Measurements from ENCODE around the gene IL36G. TPM values are rescaled to one million over a fixed set of nuclear protein-coding genes. Genes with fewer than 3 reads are reported as not detected.

The IL36G gene
- total RNA-seq, 2 experiments from 2014 or later: not detected

- DNase-seq (no peak), ATAC-seq (ENCODE audit: poor library complexity) (no peak)
- H3K4me1 Mint-ChIP-seq (ENCODE audit: low read depth): peaks cover 19% of the 10 kb centered on the region
- H3K9me3 Mint-ChIP-seq: no peaks in the 10 kb centered on the region
- no peak overlapping the region for H3K27ac ChIP-seq (ENCODE audit: low read depth in 1 of 2, low read length in 2 of 2)
- H3K27me3 Mint-ChIP-seq: peaks cover 7% of the 10 kb centered on the region
- no peaks in the 10 kb centered on the region for H3K9me3 ChIP-seq (ENCODE audit: control insufficient read depth in 1 of 2, insufficient read depth in 1 of 2, low read length in 2 of 2)
- H3K27ac Mint-ChIP-seq: no peak overlapping the region
- no peak overlapping the region for H3K4me3 Mint-ChIP-seq
- ChIA-PET POLR2A (no interaction called here), CTCF (no interaction called here)
- H3K4me1 ChIP-seq (ENCODE audit: insufficient read depth, low read length): peaks cover 7% of the 10 kb centered on the region
- no peaks in the 10 kb centered on the region for H3K36me3 ChIP-seq (ENCODE audit: insufficient read depth, low read length)
- no peaks in the 10 kb centered on the region for H3K36me3 Mint-ChIP-seq (ENCODE audit: low read depth)
- no peak overlapping the region for H3K4me3 ChIP-seq (ENCODE audit: low read length)
- H3K27me3 ChIP-seq (ENCODE audit: control insufficient read depth in 1 of 2, insufficient read depth in 2 of 2, low read length in 2 of 2): no peaks in the 10 kb centered on the region
- TF ChIP-seq CTCF (IDR thresholded peaks at IDR 0.05): no peak
- intact Hi-C loops (cut with DNase I, micrococcal nuclease): no loop called here
Observed at GRCh38 chr2:113014067-113014466, 36.3 kb downstream of the IL36G start.

GRCh38 chr2:113015042-113015441 is 37.2 kb downstream of the IL36G start:
- no peak for ATAC-seq (ENCODE audit: poor library complexity)
- Histone ChIP-seq H3K4me3 (ENCODE audit: low read length) (no peak overlapping the region), H3K36me3 (ENCODE audit: insufficient read depth, low read length) (no peaks in the 10 kb centered on the region), H3K9me3 (ENCODE audit: control insufficient read depth in 1 of 2, insufficient read depth in 1 of 2, low read length in 2 of 2) (no peaks in the 10 kb centered on the region), H3K27me3 (ENCODE audit: control insufficient read depth in 1 of 2, insufficient read depth in 2 of 2, low read length in 2 of 2) (no peaks in the 10 kb centered on the region), H3K27ac (ENCODE audit: low read depth in 1 of 2, low read length in 2 of 2) (no peak overlapping the region), H3K4me1 (ENCODE audit: insufficient read depth, low read length) (peaks cover 7% of the 10 kb centered on the region)
- Mint-ChIP-seq H3K9me3 (no peaks in the 10 kb centered on the region), H3K4me3 (no peak overlapping the region), H3K4me1 (ENCODE audit: low read depth) (peaks cover 19% of the 10 kb centered on the region), H3K36me3 (ENCODE audit: low read depth) (no peaks in the 10 kb centered on the region), H3K27me3 (peaks cover 7% of the 10 kb centered on the region), H3K27ac (no peak overlapping the region)
- ChIA-PET POLR2A (interaction anchor here (1.5 kb wide), 1 partner anchor 19 kb away, joined by 4 read pairs; no protein-coding TSS in a partner anchor), CTCF (no interaction called here)
- intact Hi-C loops (cut with DNase I, micrococcal nuclease): no loop called here
- no peak for TF ChIP-seq CTCF (IDR thresholded peaks at IDR 0.05)
- DNase-seq: no peak

GRCh38 chr2:113015655-113016054 is 37.8 kb downstream of the IL36G start:
- H3K9me3 Mint-ChIP-seq: no peaks in the 10 kb centered on the region
- Histone ChIP-seq H3K4me1 (ENCODE audit: insufficient read depth, low read length) (peaks cover 7% of the 10 kb centered on the region), H3K4me3 (ENCODE audit: low read length) (no peak overlapping the region), H3K9me3 (ENCODE audit: control insufficient read depth in 1 of 2, insufficient read depth in 1 of 2, low read length in 2 of 2) (no peaks in the 10 kb centered on the region), H3K36me3 (ENCODE audit: insufficient read depth, low read length) (no peaks in the 10 kb centered on the region), H3K27me3 (ENCODE audit: control insufficient read depth in 1 of 2, insufficient read depth in 2 of 2, low read length in 2 of 2) (no peaks in the 10 kb centered on the region), H3K27ac (ENCODE audit: low read depth in 1 of 2, low read length in 2 of 2) (no peak overlapping the region)
- ATAC-seq (ENCODE audit: poor library complexity): no peak
- no peaks in the 10 kb centered on the region for H3K36me3 Mint-ChIP-seq (ENCODE audit: low read depth)
- no peak for DNase-seq
- H3K4me1 Mint-ChIP-seq (ENCODE audit: low read depth): peaks cover 19% of the 10 kb centered on the region
- intact Hi-C loops (cut with DNase I, micrococcal nuclease): no loop called here
- CTCF ChIA-PET: no interaction called here
- no peak for TF ChIP-seq CTCF (IDR thresholded peaks at IDR 0.05)
- H3K27me3 Mint-ChIP-seq: peaks cover 7% of the 10 kb centered on the region
- POLR2A ChIA-PET: interaction anchor here (1.5 kb wide), 1 partner anchor 20 kb away, joined by 4 read pairs; no protein-coding TSS in a partner anchor
- H3K27ac Mint-ChIP-seq: no peak overlapping the region
- no peak overlapping the region for H3K4me3 Mint-ChIP-seq

Measured in CD4-positive, alpha-beta T cell (primary cell).